ENCODE measurements around the gene CLDN8. TPM values are rescaled to one million over a fixed set of nuclear protein-coding genes. Genes with fewer than 3 reads are reported as not detected.

Gene CLDN8
- total RNA-seq, 1 experiment from 2014 or later = not detected

DNA sequence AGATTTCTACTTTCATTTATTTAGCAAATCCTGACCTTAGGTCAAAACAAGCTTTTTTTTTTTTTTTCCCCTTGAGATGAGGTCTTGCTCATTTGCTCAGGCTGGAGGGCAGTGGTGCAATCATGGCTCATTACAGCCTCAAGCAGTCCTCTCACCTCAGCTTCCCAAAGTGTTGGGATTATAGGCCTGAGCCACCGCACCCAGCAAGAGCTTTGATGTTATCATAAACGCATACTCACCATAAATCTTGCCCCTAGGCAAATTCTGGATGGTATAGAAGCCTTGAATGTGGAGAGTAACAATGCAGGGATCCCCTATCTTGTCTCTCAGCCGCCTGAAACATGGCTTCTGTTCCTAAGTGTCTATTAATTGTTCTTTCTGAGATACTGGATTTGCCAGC is 24.8 kb upstream of the CLDN8 start:
- Histone ChIP-seq H3K27me3 (ENCODE audit: control insufficient read depth, insufficient read depth, low read length) (no peaks in the 10 kb centered on the region), H3K27ac (ENCODE audit: low read length) (no peak overlapping the region), H3K9me3 (ENCODE audit: control insufficient read depth, insufficient read depth, low read depth, low read length) (no peaks in the 10 kb centered on the region), H3K36me3 (ENCODE audit: control insufficient read depth, insufficient read depth, low read length) (no peaks in the 10 kb centered on the region), H3K4me1 (ENCODE audit: control insufficient read depth, insufficient read depth, low read length) (no peaks in the 10 kb centered on the region), H3K4me3 (ENCODE audit: low read depth in 2 of 2, low read length in 2 of 2) (no peak overlapping the region)
- BruUV-seq (replicated peaks) = no TSS peak
- ATAC-seq = no peak
- in situ Hi-C loops (cut with HindIII; ENCODE audit: low pct_unique_long_range_greater_than_20kb, low sequenced_read_pairs) = no loop called here
- CTCF ChIA-PET = interaction anchor here (0.6 to 0.7 kb wide), 2 partner anchors 205 to 255 kb away, joined by 3 to 7 read pairs; no protein-coding TSS in a partner anchor
- DNase-seq (ENCODE audit: low read depth, low spot score) = no peak
- intact Hi-C loops (cut with micrococcal nuclease; ENCODE audit: unreplicated experiment) = no loop called here
- TF ChIP-seq POLR2AphosphoS5 (IDR thresholded peaks at IDR 0.05; ENCODE audit: low read depth, low read length) (no peak), TCF7L2 (IDR thresholded peaks at IDR 0.05; ENCODE audit: low read depth, low read length) (no peak), SIN3A (IDR thresholded peaks at IDR 0.05; ENCODE audit: borderline replicate concordance, insufficient read depth, low read depth, low read length) (no peak)
- TF ChIP-seq, protein P1, sequence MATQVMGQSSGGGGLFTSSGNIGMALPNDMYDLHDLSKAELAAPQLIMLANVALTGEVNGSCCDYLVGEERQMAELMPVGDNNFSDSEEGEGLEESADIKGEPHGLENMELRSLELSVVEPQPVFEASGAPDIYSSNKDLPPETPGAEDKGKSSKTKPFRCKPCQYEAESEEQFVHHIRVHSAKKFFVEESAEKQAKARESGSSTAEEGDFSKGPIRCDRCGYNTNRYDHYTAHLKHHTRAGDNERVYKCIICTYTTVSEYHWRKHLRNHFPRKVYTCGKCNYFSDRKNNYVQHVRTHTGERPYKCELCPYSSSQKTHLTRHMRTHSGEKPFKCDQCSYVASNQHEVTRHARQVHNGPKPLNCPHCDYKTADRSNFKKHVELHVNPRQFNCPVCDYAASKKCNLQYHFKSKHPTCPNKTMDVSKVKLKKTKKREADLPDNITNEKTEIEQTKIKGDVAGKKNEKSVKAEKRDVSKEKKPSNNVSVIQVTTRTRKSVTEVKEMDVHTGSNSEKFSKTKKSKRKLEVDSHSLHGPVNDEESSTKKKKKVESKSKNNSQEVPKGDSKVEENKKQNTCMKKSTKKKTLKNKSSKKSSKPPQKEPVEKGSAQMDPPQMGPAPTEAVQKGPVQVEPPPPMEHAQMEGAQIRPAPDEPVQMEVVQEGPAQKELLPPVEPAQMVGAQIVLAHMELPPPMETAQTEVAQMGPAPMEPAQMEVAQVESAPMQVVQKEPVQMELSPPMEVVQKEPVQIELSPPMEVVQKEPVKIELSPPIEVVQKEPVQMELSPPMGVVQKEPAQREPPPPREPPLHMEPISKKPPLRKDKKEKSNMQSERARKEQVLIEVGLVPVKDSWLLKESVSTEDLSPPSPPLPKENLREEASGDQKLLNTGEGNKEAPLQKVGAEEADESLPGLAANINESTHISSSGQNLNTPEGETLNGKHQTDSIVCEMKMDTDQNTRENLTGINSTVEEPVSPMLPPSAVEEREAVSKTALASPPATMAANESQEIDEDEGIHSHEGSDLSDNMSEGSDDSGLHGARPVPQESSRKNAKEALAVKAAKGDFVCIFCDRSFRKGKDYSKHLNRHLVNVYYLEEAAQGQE (IDR thresholded peaks at IDR 0.05; ENCODE audit: insufficient read depth in 1 of 2, low read depth in 2 of 2, low read length in 1 of 2) = no peak
- TF ChIP-seq, protein P2, sequence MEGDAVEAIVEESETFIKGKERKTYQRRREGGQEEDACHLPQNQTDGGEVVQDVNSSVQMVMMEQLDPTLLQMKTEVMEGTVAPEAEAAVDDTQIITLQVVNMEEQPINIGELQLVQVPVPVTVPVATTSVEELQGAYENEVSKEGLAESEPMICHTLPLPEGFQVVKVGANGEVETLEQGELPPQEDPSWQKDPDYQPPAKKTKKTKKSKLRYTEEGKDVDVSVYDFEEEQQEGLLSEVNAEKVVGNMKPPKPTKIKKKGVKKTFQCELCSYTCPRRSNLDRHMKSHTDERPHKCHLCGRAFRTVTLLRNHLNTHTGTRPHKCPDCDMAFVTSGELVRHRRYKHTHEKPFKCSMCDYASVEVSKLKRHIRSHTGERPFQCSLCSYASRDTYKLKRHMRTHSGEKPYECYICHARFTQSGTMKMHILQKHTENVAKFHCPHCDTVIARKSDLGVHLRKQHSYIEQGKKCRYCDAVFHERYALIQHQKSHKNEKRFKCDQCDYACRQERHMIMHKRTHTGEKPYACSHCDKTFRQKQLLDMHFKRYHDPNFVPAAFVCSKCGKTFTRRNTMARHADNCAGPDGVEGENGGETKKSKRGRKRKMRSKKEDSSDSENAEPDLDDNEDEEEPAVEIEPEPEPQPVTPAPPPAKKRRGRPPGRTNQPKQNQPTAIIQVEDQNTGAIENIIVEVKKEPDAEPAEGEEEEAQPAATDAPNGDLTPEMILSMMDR (IDR thresholded peaks at IDR 0.05) = no peak
- POLR2A ChIA-PET = no interaction called here

DNA sequence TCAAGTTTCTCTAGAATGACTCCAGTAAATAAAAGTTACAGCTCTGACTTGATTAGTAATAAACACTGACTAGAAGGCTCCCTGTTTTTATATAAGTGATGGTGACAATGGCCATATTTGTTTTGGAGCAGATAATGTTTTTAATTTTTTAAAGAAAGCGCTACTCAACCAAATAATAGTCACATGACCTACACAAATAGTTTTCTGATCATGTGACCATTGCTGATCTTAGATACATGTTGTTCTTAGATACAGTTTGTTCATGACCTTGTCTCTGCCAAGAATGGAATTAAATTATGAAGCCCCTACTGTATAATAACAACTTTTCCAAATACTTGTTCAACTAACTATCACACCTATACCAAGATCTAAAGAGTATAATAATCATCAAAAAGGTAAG is 22.3 kb upstream of the CLDN8 start:
- BruUV-seq (replicated peaks) = no TSS peak
- POLR2A ChIA-PET = no interaction called here
- in situ Hi-C loops (cut with HindIII; ENCODE audit: low pct_unique_long_range_greater_than_20kb, low sequenced_read_pairs) = no loop called here
- no peaks in the 10 kb centered on the region for H3K4me1 ChIP-seq (ENCODE audit: control insufficient read depth, insufficient read depth, low read length)
- CTCF ChIA-PET = no interaction called here
- no peak for DNase-seq (ENCODE audit: low read depth, low spot score)
- no peaks in the 10 kb centered on the region for H3K27me3 ChIP-seq (ENCODE audit: control insufficient read depth, insufficient read depth, low read length)
- no peak overlapping the region for H3K4me3 ChIP-seq (ENCODE audit: low read depth in 2 of 2, low read length in 2 of 2)
- H3K9me3 ChIP-seq (ENCODE audit: control insufficient read depth, insufficient read depth, low read depth, low read length) = no peaks in the 10 kb centered on the region
- H3K36me3 ChIP-seq (ENCODE audit: control insufficient read depth, insufficient read depth, low read length) = no peaks in the 10 kb centered on the region
- H3K27ac ChIP-seq (ENCODE audit: low read length) = no peak overlapping the region
- no peak for ATAC-seq
- TF ChIP-seq POLR2AphosphoS5 (IDR thresholded peaks at IDR 0.05; ENCODE audit: low read depth, low read length) = no peak
- intact Hi-C loops (cut with micrococcal nuclease; ENCODE audit: unreplicated experiment) = no loop called here

DNA sequence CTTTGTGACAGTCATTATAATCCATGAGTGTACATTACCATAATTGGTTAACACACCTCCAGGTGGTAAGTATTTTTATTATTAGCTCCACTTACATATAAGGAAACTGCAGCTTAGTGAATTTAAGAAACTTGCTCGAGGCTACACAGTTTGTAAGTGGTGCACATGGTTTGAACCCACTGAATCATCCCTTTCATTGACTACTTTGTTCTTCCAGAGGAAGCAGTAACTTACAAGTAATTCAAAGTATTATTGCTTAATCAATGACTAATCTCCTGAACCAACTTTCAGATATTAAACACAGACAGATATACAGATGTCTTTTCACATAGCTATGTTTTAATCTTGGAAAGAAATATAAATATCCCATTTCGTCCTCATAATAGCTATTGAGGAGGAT is 18.7 kb upstream of the CLDN8 start:
- TF ChIP-seq TCF7L2 (IDR thresholded peaks at IDR 0.05; ENCODE audit: low read depth, low read length) = no peak
- TF ChIP-seq, protein P2 (IDR thresholded peaks at IDR 0.05) = no peak
- no peak for TF ChIP-seq POLR2AphosphoS5 (IDR thresholded peaks at IDR 0.05; ENCODE audit: low read depth, low read length)
- TF ChIP-seq SIN3A (IDR thresholded peaks at IDR 0.05; ENCODE audit: borderline replicate concordance, insufficient read depth, low read depth, low read length) = no peak
- TF ChIP-seq, protein P1 (IDR thresholded peaks at IDR 0.05; ENCODE audit: insufficient read depth in 1 of 2, low read depth in 2 of 2, low read length in 1 of 2) = no peak
- Histone ChIP-seq H3K27me3 (ENCODE audit: control insufficient read depth, insufficient read depth, low read length) (no peaks in the 10 kb centered on the region), H3K36me3 (ENCODE audit: control insufficient read depth, insufficient read depth, low read length) (no peaks in the 10 kb centered on the region), H3K27ac (ENCODE audit: low read length) (no peak overlapping the region), H3K4me1 (ENCODE audit: control insufficient read depth, insufficient read depth, low read length) (no peaks in the 10 kb centered on the region), H3K4me3 (ENCODE audit: low read depth in 2 of 2, low read length in 2 of 2) (no peak overlapping the region), H3K9me3 (ENCODE audit: control insufficient read depth, insufficient read depth, low read depth, low read length) (no peaks in the 10 kb centered on the region)
- ChIA-PET POLR2A (interaction anchor here (0.6 kb wide), 1 partner anchor 218 kb away, joined by 3 read pairs; no protein-coding TSS in a partner anchor), CTCF (no interaction called here)
- no peak for DNase-seq (ENCODE audit: low read depth, low spot score)
- intact Hi-C loops (cut with micrococcal nuclease; ENCODE audit: unreplicated experiment) = no loop called here
- no peak for ATAC-seq
- in situ Hi-C loops (cut with HindIII; ENCODE audit: low pct_unique_long_range_greater_than_20kb, low sequenced_read_pairs) = no loop called here
- no TSS peak for BruUV-seq (replicated peaks)

All from Panc1 (cell line).